Hematopoietic multipotent progenitor cell treated with erythropoietin and hydrocortisone succinate and interleukin-3 and kit ligand, for 17 days (in vitro differentiated cells): Measurements from ENCODE around the gene TMEM8B.
"Not testable (repeated sequence)": the region's sequence is repeated elsewhere in the genome, so short reads cannot be mapped to it uniquely, and the experiment has no call there.

Source experiments
- DNase-seq: peaks from one replicate; pipeline ENCODE4 v3.0.0-alpha.2; 2015; ENCODE audit warnings: low spot score

Gene TMEM8B

GRCh38 chr9:35908504-35909125, 79.6 kb downstream of the TMEM8B start:
- DNase-seq = no peak

GRCh38 chr9:35909274-35909673, 80.2 kb downstream of the TMEM8B start, which contains the start of gene SPAAR:
Gene SPAAR (plus strand): TSS chr9:35909490. CDS start chr9:35910464, 974 bp downstream.
- no peak for DNase-seq

- DNase-seq = no peak
Measured at GRCh38 chr9:35909687-35910612, 80.9 kb downstream of the TMEM8B start.

- DNase-seq = peak; percentile 12
Measured at GRCh38 chr9:35910613-35911359, 81.8 kb downstream of the TMEM8B start.

- no peak for DNase-seq
Measured at GRCh38 chr9:35911690-35912089, 82.7 kb downstream of the TMEM8B start.

GRCh38 chr9:35912791-35913400, 83.9 kb downstream of the TMEM8B start:
- DNase-seq = no peak

- DNase-seq = not testable (repeated sequence)
Measured at GRCh38 chr9:35913429-35913828, 84.4 kb downstream of the TMEM8B start.

GRCh38 chr9:35914301-35914807, 85.3 kb downstream of the TMEM8B start:
- no peak for DNase-seq
